Activated naive CD4-positive, alpha-beta T cell treated with anti-CD3 and anti-CD28 coated beads, Interleukin-2, amount 50 U/mL, for 24 hours (primary cell): ENCODE data around the gene SERTAD2.
A peak's percentile ranks its signal among the peaks of the same experiment; 100 is the strongest.

Source experiments
- H3K27ac Mint-ChIP-seq: one replicate; pipeline ENCODE4 v1.8.0; 2021; ENCODE audit warnings: mild to moderate bottlenecking, mixed read lengths
- H3K27me3 Mint-ChIP-seq: one replicate; pipeline ENCODE4 v1.8.0; 2021; ENCODE audit warnings: mixed read lengths
- H3K36me3 Mint-ChIP-seq: one replicate; pipeline ENCODE4 v1.8.0; 2021; ENCODE audit warnings: mixed read lengths
- H3K4me1 Mint-ChIP-seq: one replicate; pipeline ENCODE4 v1.8.0; 2021; ENCODE audit warnings: mixed read lengths
- H3K4me3 Mint-ChIP-seq: one replicate; pipeline ENCODE4 v1.8.0; 2021; ENCODE audit warnings: mild to moderate bottlenecking, mixed read lengths
- H3K9me3 Mint-ChIP-seq: one replicate; pipeline ENCODE4 v1.8.0; 2021; ENCODE audit warnings: mixed read lengths

Gene SERTAD2

GRCh38 chr2:64599469-64599868 lies 54.2 kb downstream of the SERTAD2 start:
- Mint-ChIP-seq H3K27me3 (peaks cover under 1% of the 10 kb centered on the region), H3K4me3 (no peak overlapping the region), H3K27ac (no peak overlapping the region), H3K4me1 (peaks cover 3% of the 10 kb centered on the region), H3K36me3 (peaks cover under 1% of the 10 kb centered on the region), H3K9me3 (no peaks in the 10 kb centered on the region)

GRCh38 chr2:64598226-64598625 lies 55.5 kb downstream of the SERTAD2 start:
- no peak overlapping the region for H3K27ac Mint-ChIP-seq
- no peaks in the 10 kb centered on the region for H3K36me3 Mint-ChIP-seq
- H3K4me3 Mint-ChIP-seq: no peak overlapping the region
- H3K4me1 Mint-ChIP-seq: peaks cover 3% of the 10 kb centered on the region
- H3K9me3 Mint-ChIP-seq: no peaks in the 10 kb centered on the region
- no peaks in the 10 kb centered on the region for H3K27me3 Mint-ChIP-seq

GRCh38 chr2:64595397-64596176 lies 58.1 kb downstream of the SERTAD2 start:
- H3K9me3 Mint-ChIP-seq: no peaks in the 10 kb centered on the region
- no peak overlapping the region for H3K27ac Mint-ChIP-seq
- H3K4me3 Mint-ChIP-seq: no peak overlapping the region
- no peaks in the 10 kb centered on the region for H3K27me3 Mint-ChIP-seq
- H3K4me1 Mint-ChIP-seq: peaks cover 15% of the 10 kb centered on the region
- peaks cover 7% of the 10 kb centered on the region for H3K36me3 Mint-ChIP-seq

- H3K9me3 Mint-ChIP-seq: no peaks in the 10 kb centered on the region
- peaks cover 7% of the 10 kb centered on the region for H3K36me3 Mint-ChIP-seq
- no peaks in the 10 kb centered on the region for H3K27me3 Mint-ChIP-seq
- H3K4me1 Mint-ChIP-seq: peaks cover 15% of the 10 kb centered on the region
- no peak overlapping the region for H3K27ac Mint-ChIP-seq
- no peak overlapping the region for H3K4me3 Mint-ChIP-seq
These were observed 59.3 kb downstream of the SERTAD2 start for GRCh38 chr2:64594226-64594989.

GRCh38 chr2:64593035-64593655 lies 60.6 kb downstream of the SERTAD2 start:
- H3K4me3 Mint-ChIP-seq: no peak overlapping the region
- no peaks in the 10 kb centered on the region for H3K27me3 Mint-ChIP-seq
- peaks cover 15% of the 10 kb centered on the region for H3K4me1 Mint-ChIP-seq
- H3K27ac Mint-ChIP-seq: no peak overlapping the region
- H3K9me3 Mint-ChIP-seq: no peaks in the 10 kb centered on the region
- H3K36me3 Mint-ChIP-seq: peaks cover 8% of the 10 kb centered on the region

- Mint-ChIP-seq H3K27ac (no peak overlapping the region), H3K4me1 (peaks cover 21% of the 10 kb centered on the region), H3K27me3 (no peaks in the 10 kb centered on the region), H3K36me3 (peaks cover 10% of the 10 kb centered on the region), H3K4me3 (no peak overlapping the region), H3K9me3 (no peaks in the 10 kb centered on the region)
These were observed 62.5 kb downstream of the SERTAD2 start for GRCh38 chr2:64591188-64591587.

GRCh38 chr2:64587561-64587960 lies 66.2 kb downstream of the SERTAD2 start:
- no peaks in the 10 kb centered on the region for H3K9me3 Mint-ChIP-seq
- no peak overlapping the region for H3K27ac Mint-ChIP-seq
- H3K4me3 Mint-ChIP-seq: no peak overlapping the region
- H3K27me3 Mint-ChIP-seq: no peaks in the 10 kb centered on the region
- H3K4me1 Mint-ChIP-seq: peaks cover 20% of the 10 kb centered on the region
- H3K36me3 Mint-ChIP-seq: peaks cover 9% of the 10 kb centered on the region

- Mint-ChIP-seq H3K27ac (no peak overlapping the region), H3K9me3 (no peaks in the 10 kb centered on the region), H3K27me3 (no peaks in the 10 kb centered on the region), H3K4me3 (no peak overlapping the region), H3K36me3 (peaks cover 6% of the 10 kb centered on the region), H3K4me1 (peaks cover 17% of the 10 kb centered on the region)
These were observed 66.7 kb downstream of the SERTAD2 start for GRCh38 chr2:64586883-64587481.

GRCh38 chr2:64586054-64586453 lies 67.7 kb downstream of the SERTAD2 start:
- no peaks in the 10 kb centered on the region for H3K27me3 Mint-ChIP-seq
- H3K4me3 Mint-ChIP-seq: no peak overlapping the region
- H3K9me3 Mint-ChIP-seq: no peaks in the 10 kb centered on the region
- peak overlapping the region; percentile 41 for H3K27ac Mint-ChIP-seq
- peaks cover 9% of the 10 kb centered on the region for H3K4me1 Mint-ChIP-seq
- H3K36me3 Mint-ChIP-seq: peaks cover 6% of the 10 kb centered on the region

GRCh38 chr2:64582774-64583340 lies 70.9 kb downstream of the SERTAD2 start:
- Mint-ChIP-seq H3K27ac (no peak overlapping the region), H3K4me1 (peaks cover 9% of the 10 kb centered on the region), H3K27me3 (no peaks in the 10 kb centered on the region), H3K36me3 (peaks cover 4% of the 10 kb centered on the region), H3K9me3 (no peaks in the 10 kb centered on the region), H3K4me3 (no peak overlapping the region)

GRCh38 chr2:64581777-64582539 lies 71.8 kb downstream of the SERTAD2 start:
- H3K27ac Mint-ChIP-seq: no peak overlapping the region
- peaks cover 8% of the 10 kb centered on the region for H3K36me3 Mint-ChIP-seq
- H3K9me3 Mint-ChIP-seq: no peaks in the 10 kb centered on the region
- H3K27me3 Mint-ChIP-seq: no peaks in the 10 kb centered on the region
- no peak overlapping the region for H3K4me3 Mint-ChIP-seq
- H3K4me1 Mint-ChIP-seq: peaks cover 7% of the 10 kb centered on the region
